Neural crest cell (in vitro differentiated cells): ENCODE results near the gene PRKCB. TPM values are rescaled to one million over a fixed set of nuclear protein-coding genes. Genes with fewer than 3 reads are reported as not detected.
"Not testable (repeated sequence)": the region's sequence is repeated elsewhere in the genome, so short reads cannot be mapped to it uniquely, and the experiment has no call there.

Source experiments
- DNase-seq: peaks from one replicate; pipeline ENCODE4 v3.0.0; 2021; ENCODE audit warnings: low read depth, mixed read lengths, low spot score
- H3K27ac Mint-ChIP-seq: one replicate; pipeline ENCODE4 v1.8.0; 2021; ENCODE audit warnings: mild to moderate bottlenecking, mixed read lengths; ENCODE audit not compliant: unreplicated experiment
- H3K27me3 Mint-ChIP-seq: 2 replicates; pipeline ENCODE4 v1.8.0; 2021; ENCODE audit warnings: low read depth, mild to moderate bottlenecking, mixed read lengths
- H3K36me3 Mint-ChIP-seq: 2 replicates; pipeline ENCODE4 v1.8.0; 2021; ENCODE audit warnings: low read depth, mild to moderate bottlenecking, mixed read lengths
- H3K4me1 Mint-ChIP-seq: 2 replicates; pipeline ENCODE4 v1.8.0; 2021; ENCODE audit warnings: mixed read lengths
- H3K4me3 Mint-ChIP-seq: one replicate; pipeline ENCODE4 v1.8.0; 2021; ENCODE audit warnings: mild to moderate bottlenecking, mixed read lengths
- H3K9me3 Mint-ChIP-seq: 2 replicates; pipeline ENCODE4 v1.8.0; 2021; ENCODE audit warnings: mixed read lengths
- CTCF ChIP-seq: fragments of 200-600 bp; sonication (generic); conservative IDR thresholded peaks from 2 replicates; pipeline ENCODE4 v1.5.0; 2021; ENCODE audit warnings: antibody characterized with exemption, mild to moderate bottlenecking
- total RNA-seq: library from RNA; stranded (reverse); gene quantifications from 2 replicates; pipeline ENCODE4 v1.2.1, GENCODE V29; 2021

The PRKCB gene
- total RNA-seq, 1 donor from 2014 or later: 0.77 TPM

GRCh38 chr16:24094660-24095059 is 258.9 kb downstream of the PRKCB start:
- Mint-ChIP-seq H3K27me3 (peaks cover 3% of the 10 kb centered on the region), H3K9me3 (peaks cover 12% of the 10 kb centered on the region), H3K27ac (no peak overlapping the region), H3K36me3 (peaks cover 13% of the 10 kb centered on the region), H3K4me3 (no peak overlapping the region), H3K4me1 (peaks cover 9% of the 10 kb centered on the region)
- no peak for TF ChIP-seq CTCF
- DNase-seq: no peak

- Mint-ChIP-seq H3K4me1 (peaks cover 9% of the 10 kb centered on the region), H3K4me3 (no peak overlapping the region), H3K36me3 (no peaks in the 10 kb centered on the region), H3K27ac (peak overlapping the region; percentile 19), H3K27me3 (no peaks in the 10 kb centered on the region), H3K9me3 (no peaks in the 10 kb centered on the region)
- no peak for DNase-seq
- no peak for TF ChIP-seq CTCF
Measured at GRCh38 chr16:24098896-24099295, 263.1 kb downstream of the PRKCB start.

GRCh38 chr16:24101431-24101830 is 265.6 kb downstream of the PRKCB start:
- H3K27me3 Mint-ChIP-seq: no peaks in the 10 kb centered on the region
- TF ChIP-seq CTCF: no peak
- no peak for DNase-seq
- H3K36me3 Mint-ChIP-seq: no peaks in the 10 kb centered on the region
- no peak overlapping the region for H3K4me3 Mint-ChIP-seq
- H3K9me3 Mint-ChIP-seq: no peaks in the 10 kb centered on the region
- H3K4me1 Mint-ChIP-seq: peaks cover 9% of the 10 kb centered on the region
- no peak overlapping the region for H3K27ac Mint-ChIP-seq

GRCh38 chr16:24102209-24102660 is 266.5 kb downstream of the PRKCB start:
- Mint-ChIP-seq H3K36me3 (no peaks in the 10 kb centered on the region), H3K4me1 (peaks cover 9% of the 10 kb centered on the region), H3K27ac (no peak overlapping the region), H3K4me3 (no peak overlapping the region), H3K9me3 (no peaks in the 10 kb centered on the region), H3K27me3 (peaks cover 3% of the 10 kb centered on the region)
- TF ChIP-seq CTCF: no peak
- no peak for DNase-seq

GRCh38 chr16:24105471-24105870 is 269.7 kb downstream of the PRKCB start:
- not testable (repeated sequence) for DNase-seq, H3K4me1 Mint-ChIP-seq, H3K4me3 Mint-ChIP-seq, H3K27me3 Mint-ChIP-seq, H3K36me3 Mint-ChIP-seq, H3K27ac Mint-ChIP-seq, H3K9me3 Mint-ChIP-seq

GRCh38 chr16:24108090-24108489 is 272.3 kb downstream of the PRKCB start:
- H3K27ac Mint-ChIP-seq, H3K9me3 Mint-ChIP-seq, H3K4me1 Mint-ChIP-seq, H3K36me3 Mint-ChIP-seq, H3K27me3 Mint-ChIP-seq, DNase-seq, H3K4me3 Mint-ChIP-seq: not testable (repeated sequence)
